GM12864 (cell line): ENCODE measurements around the gene NID1.
"Not testable (repeated sequence)": the region's sequence is repeated elsewhere in the genome, so short reads cannot be mapped to it uniquely, and the experiment has no call there.

ENCODE experiments used
- DNase-seq: peaks from one replicate; pipeline ENCODE4 v3.0.0-alpha.2; 2011; ENCODE audit warnings: low read depth
- H3K4me3 ChIP-seq: 2 replicates; pipeline ENCODE4 v1.5.1; 2011; ENCODE audit warnings: mild to moderate bottlenecking, low read depth, low read length, control low read depth
- CTCF ChIP-seq: IDR thresholded peaks from 2 replicates; pipeline ENCODE4 v1.5.1; 2011; ENCODE audit warnings: low read depth, mild to moderate bottlenecking, moderate library complexity, low read length, control low read depth, inconsistent platforms; ENCODE audit errors: missing control alignments

The NID1 gene

DNA sequence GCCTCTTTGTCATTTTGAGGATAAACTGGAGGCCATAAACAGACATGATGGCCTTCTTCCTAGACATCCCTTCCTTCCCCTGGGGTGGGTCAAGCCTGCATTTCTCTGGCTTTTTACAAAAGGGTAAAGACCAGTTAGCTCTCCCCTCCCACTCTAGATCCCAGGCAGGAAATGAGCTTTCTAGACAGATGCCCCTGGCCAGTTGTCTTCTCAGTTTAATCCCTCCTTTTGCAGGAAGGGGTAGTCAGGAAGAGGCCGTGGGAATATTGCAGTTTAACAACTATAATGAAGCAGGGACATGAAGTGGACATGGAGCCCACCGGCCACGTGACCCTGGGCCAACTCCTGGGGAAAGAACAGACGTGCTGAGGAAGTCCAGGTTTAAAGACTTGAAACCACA, 85.7 kb downstream of the NID1 start:
- DNase-seq, result no peak
- no peak overlapping the region for H3K4me3 ChIP-seq
- TF ChIP-seq CTCF, result no peak

DNA sequence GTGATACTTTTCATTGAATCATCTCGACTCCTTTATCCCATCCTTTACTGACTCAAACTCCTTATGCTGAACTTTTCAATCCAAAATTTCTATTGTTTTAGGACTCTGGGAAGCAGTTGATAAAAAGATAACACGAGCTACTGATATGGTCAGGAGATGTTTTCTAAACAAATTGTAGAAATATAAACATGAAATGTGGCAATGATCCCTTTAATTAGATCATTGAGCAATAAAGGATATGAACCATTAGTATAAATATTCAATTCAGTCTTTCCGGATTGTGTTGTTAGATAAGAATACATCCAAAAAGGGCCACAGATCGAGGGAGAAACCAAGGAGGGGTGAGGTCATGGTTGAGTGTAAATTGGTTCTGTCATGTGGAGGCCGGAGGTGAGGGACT, 88.4 kb downstream of the NID1 start:
- no peak for TF ChIP-seq CTCF
- H3K4me3 ChIP-seq, result no peak overlapping the region
- no peak for DNase-seq

DNA sequence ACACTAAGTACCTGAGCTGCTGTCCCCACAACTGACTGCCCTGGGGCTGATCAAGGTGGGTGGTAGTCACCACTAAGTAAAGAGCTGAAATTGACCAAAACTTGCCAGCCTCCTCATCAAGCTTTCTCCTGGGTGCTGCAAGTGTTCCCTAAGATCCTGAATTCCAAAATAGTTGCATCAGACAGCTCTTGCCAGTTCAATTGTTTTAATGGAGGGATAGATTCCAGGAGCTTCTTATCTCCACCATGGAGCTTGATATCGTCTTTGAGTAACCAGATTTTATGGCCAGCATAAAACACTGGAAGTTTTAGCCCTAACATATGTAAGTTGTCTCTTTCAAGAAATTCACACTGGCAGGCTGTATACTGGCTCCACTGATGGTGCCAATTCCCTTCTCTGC, 90.3 kb downstream of the NID1 start:
- no peak for DNase-seq
- no peak overlapping the region for H3K4me3 ChIP-seq
- TF ChIP-seq CTCF, result no peak

GRCh38 chr1:235972691-235973090, 92.2 kb downstream of the NID1 start:
- not testable (repeated sequence) for H3K4me3 ChIP-seq, DNase-seq

- H3K4me3 ChIP-seq, result peak overlapping the region; percentile 32
These were observed 92.6 kb downstream of the NID1 start for GRCh38 chr1:235972311-235972689.

GRCh38 chr1:235971571-235972310, 93.1 kb downstream of the NID1 start:
- peak; percentile 88 for DNase-seq
- peak overlapping the region; percentile 32 for H3K4me3 ChIP-seq
- TF ChIP-seq CTCF, result peak; percentile 84

More at GRCh38 chr1:235972311-235972689, 92.6 kb downstream of the NID1 start:
- TF ChIP-seq CTCF, result no peak
- no peak for DNase-seq

GRCh38 chr1:235971020-235971419, 93.9 kb downstream of the NID1 start:
- H3K4me3 ChIP-seq, result no peak overlapping the region
- TF ChIP-seq CTCF, result no peak
- no peak for DNase-seq
